HG03342 (cell line): Measurements from ENCODE around the gene GPRASP1.
A peak's percentile ranks its signal among the peaks of the same experiment; 100 is the strongest.
"Not testable (repeated sequence)": the region's sequence is repeated elsewhere in the genome, so short reads cannot be mapped to it uniquely, and the experiment has no call there.

Experiments used
- ATAC-seq: cut with Tn5 transposase; IDR thresholded peaks from one replicate; pipeline ENCODE4 v1.9.1; 2021; ENCODE audit warnings: mild to moderate bottlenecking, moderate library complexity; ENCODE audit not compliant: unreplicated experiment

Gene GPRASP1, protein sequence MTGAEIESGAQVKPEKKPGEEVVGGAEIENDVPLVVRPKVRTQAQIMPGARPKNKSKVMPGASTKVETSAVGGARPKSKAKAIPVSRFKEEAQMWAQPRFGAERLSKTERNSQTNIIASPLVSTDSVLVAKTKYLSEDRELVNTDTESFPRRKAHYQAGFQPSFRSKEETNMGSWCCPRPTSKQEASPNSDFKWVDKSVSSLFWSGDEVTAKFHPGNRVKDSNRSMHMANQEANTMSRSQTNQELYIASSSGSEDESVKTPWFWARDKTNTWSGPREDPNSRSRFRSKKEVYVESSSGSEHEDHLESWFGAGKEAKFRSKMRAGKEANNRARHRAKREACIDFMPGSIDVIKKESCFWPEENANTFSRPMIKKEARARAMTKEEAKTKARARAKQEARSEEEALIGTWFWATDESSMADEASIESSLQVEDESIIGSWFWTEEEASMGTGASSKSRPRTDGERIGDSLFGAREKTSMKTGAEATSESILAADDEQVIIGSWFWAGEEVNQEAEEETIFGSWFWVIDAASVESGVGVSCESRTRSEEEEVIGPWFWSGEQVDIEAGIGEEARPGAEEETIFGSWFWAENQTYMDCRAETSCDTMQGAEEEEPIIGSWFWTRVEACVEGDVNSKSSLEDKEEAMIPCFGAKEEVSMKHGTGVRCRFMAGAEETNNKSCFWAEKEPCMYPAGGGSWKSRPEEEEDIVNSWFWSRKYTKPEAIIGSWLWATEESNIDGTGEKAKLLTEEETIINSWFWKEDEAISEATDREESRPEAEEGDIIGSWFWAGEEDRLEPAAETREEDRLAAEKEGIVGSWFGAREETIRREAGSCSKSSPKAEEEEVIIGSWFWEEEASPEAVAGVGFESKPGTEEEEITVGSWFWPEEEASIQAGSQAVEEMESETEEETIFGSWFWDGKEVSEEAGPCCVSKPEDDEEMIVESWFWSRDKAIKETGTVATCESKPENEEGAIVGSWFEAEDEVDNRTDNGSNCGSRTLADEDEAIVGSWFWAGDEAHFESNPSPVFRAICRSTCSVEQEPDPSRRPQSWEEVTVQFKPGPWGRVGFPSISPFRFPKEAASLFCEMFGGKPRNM (N-terminal part only)

DNA sequence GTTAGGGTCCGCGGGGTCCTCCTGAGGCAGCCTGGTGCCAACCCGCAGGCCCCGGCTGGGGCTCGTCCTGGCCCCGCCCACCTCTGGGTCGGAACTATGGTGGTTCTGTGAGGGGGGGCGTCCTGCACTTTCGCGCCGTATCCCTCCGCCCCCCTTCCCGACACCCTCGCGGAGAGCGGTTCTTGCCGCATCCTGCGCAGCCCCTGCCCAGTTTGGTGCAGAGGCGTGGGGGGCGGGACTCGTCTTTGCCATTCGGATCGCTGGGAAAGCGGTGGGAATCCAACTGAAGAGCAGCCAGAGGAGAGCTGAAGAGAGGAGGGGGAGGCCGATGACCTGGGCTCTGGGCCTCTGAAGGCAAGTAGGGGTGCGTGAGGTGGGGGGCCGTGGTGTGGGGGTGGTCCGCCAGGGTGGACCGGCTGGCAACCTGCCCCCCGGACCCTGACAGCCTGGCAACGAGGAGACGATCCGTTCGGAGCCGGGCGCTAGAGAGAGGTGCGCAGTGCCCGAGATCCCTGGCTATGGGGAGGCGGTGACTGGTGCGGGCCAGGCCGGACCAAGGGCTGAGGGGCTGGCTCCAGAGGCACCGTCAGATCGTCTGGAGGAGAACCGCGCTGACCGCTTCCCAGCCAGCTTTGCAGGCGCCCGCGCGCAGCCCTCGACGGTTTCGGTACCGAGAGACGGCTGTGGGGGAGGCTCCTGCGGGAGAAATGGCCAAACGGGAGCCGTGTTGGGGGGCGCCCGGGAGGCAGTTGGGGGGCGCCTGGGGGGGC, at the start of gene GPRASP1:
Gene GPRASP1, plus strand, starts transcription at position 242 of the 770 bp plus-strand sequence. CDS start 2,431 bp downstream, outside the sequence.
- ATAC-seq, result peak; percentile 22

DNA sequence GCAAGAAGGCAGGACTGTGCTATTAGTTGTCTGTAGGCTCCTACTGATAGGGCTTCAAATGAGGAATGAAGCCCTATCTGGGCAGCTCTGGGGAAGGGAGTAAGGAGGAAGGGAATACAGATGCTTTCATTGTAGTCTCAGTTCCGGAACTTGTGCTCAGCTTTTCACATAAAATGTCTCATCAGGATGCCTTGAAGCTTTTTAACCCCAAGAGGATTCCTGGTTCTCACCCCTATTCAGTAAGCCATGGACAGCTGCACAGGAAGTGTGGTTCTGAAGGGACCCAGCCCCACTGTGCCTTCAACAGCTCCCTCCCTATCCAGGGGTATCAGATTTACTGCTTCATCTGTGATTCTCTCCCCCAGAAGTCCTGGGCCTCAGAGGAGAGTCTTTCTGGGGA, 47.0 kb upstream of the GPRASP1 start:
- no peak for ATAC-seq

DNA sequence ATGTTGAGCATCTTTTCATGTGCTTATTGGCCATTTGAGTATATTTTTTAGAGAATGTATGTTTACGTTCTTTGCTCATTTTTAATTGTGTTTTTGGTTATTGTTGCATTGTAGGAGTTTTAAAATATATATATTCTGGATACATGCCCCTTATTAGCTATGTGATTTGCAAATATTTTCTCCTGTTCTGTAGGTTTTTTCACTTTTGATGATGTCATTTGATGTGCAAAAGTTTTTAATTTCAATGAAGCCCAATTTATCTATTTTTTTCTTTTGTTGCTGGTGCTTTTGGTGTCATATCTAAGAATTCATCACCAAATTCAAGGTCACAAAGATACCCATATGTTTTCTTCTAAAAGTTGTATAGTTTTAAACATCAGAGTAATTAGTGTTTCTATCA, 45.2 kb upstream of the GPRASP1 start:
- no peak for ATAC-seq

DNA sequence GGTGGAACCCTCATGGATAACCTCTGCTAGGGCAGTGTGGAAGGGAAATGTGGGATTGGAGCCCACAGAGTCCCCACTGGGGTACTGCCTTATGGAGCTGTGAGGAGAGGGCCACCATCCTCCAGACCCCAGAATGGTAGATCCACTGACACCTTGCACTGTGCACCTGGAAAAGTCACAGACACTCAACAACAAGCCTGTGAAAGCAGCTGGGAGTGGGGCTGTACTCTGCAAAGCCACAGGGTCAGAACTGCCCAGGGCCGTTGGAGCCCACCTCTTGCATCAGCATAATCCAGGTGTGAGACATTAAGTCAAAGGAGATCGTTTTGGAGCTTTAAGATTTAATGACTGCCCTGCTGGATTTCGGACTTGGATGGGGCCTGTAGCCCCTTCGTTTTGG, 40.4 kb upstream of the GPRASP1 start:
- ATAC-seq, result no peak

DNA sequence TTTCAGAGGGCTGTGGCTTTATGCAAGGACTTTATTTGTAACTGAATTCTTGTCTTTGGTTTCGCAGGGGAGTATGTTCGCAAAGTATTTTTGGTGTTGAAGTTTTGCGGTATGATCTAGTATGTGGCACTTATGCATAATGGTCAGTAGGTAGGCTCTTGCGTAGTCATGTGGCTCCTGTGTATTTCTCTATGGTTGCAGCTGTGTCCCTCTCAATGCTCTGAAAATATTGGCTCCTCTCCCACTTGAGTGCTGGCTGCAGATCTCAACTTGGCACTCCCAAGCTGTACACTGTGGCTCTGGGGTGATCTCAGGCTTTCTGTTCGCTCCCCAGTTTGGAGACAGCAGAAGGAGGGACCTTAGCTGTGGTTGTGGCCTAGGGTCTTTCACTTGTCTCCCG, 27.2 kb upstream of the GPRASP1 start:
- ATAC-seq, result no peak

DNA sequence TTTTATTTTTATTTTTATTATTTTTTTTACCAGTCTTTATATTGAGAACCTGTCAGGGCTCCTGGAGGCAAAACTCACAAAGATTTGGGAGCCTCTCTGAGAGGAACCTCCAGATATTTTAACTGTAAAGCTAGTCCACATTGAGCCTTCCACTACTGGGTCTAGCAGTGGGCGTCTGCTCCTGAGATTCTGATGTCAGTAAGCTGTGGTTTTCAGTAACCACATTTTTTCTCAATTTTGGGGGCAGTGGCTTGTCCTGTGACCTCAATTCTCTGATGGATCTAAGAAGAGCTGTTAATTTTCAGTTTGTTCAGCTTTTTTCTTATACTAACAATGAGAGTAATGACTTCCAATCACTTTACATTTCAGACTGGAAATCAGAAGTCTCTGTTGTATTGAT, 23.6 kb upstream of the GPRASP1 start:
- no peak for ATAC-seq

DNA sequence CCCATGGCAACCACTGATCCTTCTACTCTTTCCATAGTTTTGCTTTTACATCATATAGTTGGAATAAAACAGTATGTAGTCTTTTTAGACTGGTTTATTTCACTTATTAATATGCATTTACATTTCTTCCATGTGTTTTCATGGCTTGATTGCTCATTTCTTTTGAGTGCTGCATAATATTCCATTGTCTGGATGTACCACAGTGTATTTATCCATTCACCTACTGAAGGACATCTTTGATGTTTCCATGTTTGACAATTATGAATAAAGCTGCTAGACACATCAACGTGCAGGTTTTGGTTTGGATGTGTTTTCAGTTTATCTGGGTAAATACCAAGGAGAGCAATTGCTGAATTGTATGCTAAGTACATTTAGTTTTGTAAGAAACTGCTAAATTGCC, 13.7 kb upstream of the GPRASP1 start:
- no peak for ATAC-seq

DNA sequence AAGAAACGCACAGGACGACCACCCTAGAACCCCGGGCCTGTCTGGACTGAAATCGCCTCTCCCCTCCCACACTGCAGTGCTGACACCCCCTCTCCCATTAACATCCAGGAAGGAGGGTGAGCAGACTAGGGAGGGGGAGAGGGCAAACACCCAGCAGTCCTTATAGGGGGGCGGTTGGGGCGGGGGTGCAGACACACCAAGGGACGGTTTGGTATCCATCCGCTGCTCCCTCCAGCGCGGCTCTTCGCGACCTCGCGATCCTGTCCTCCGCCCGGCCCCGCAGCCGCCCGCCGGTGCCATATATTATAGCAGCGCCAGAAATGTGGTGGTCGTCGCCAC, 411 bp upstream of the GPRASP1 start:
- ATAC-seq, result no peak

DNA sequence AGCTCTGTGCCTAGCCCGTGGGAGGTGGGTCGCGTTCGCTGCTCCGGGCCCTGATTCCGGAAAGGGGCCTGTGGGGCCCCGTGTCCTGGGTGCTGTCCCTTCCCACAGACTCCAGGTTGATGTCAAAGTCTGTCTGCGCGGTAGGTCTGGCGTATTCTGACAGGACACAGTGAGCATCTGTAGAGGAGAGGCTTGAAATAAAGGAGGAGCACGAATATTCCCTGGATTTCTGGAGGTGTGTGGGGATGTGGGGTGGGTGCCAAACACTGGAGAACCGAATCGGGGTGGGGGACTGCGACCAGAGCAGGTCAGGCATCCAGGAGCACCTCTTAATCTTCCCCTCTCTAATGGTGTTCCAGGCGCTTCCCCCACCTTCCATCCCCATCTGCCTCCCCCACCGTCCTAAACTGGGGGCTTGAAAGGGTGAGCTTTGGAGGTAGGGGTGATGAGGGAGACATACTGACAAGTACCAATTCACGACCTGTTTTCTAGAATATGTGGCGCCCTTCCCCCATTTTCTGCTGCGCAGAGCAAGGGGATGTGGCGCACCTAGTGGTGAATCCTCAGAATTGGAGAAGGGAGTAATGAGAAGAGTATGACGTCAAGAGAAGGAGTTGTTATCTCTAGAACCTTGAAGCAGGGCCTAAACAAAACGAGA, 877 bp downstream of the GPRASP1 start:
- peak; percentile 85 for ATAC-seq

DNA sequence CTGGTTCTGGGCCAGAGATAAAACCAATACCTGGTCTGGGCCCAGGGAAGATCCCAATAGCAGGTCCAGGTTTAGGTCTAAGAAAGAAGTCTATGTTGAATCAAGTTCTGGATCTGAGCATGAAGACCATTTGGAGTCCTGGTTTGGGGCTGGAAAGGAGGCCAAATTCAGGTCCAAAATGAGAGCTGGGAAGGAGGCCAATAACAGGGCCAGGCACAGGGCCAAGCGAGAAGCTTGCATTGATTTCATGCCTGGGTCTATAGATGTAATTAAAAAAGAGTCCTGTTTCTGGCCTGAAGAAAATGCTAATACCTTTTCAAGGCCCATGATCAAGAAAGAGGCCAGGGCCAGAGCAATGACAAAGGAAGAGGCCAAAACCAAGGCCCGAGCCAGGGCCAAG, 3.4 kb downstream of the GPRASP1 start:
- no peak for ATAC-seq

DNA sequence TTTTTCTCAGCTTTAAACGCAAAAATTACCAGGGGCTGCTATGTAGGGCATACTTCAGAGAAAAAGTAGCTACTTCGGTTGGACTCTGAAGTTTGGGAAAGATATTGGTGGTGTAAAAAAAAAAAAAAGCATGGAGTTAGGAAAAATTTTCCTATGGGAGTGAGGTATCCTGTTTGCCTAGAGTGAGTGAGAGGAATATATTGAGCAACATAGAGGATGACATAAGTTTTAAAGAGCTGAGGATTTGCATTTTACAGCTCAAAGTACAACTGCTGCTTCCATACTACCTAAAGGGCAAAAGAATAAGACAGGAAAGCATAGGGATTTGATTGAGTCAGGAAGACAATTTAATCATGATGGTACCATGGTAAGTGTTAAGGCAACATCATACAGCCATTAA, 7.3 kb downstream of the GPRASP1 start:
- no peak for ATAC-seq

DNA sequence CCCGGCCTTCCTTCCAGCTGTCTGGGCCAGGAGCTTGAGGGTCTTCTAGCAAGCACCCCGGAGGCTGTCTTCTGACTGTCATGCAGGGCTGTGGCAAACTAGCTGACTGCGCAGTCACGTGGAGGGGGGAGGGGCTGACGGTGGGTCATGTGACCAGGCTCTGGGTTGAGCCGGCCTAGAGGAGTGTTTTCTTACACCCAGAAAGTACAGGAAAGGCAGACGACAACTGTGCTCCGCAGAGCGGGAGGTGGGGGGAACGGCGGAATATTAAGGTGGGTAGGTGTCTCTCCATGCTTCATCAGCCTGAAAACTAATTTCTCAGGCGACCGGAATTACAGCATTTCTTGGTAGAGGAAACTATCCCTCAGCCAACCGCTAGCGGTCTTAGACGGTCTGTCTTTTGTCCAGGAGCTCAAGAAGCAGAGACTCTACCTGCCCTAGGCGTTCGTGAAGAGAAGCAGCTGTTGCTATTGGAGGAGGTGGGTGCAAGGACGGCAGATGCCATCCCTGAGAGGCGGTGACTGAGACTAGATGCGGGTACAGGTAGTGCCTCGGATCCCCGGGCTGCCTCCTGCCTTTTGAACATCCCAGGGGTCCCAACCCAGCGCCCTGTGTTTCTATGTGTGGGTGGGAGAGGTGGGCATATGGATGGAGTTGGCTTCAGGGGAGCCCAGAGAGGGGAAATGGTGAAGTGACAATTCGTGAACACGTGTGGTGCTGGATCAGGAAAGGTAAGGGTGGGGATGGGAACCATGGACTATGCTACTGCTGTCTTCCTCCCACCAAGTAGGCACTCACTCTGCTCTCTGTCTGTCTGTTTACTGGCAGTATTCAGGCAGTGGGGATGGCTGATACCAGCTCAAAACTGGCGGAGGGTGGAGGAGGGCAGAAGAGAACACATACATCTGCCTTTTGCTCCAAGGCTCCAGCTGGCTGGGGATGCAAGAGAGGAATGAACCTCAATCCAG, 8.8 kb downstream of the GPRASP1 start:
- ATAC-seq, result peak; percentile 98

DNA sequence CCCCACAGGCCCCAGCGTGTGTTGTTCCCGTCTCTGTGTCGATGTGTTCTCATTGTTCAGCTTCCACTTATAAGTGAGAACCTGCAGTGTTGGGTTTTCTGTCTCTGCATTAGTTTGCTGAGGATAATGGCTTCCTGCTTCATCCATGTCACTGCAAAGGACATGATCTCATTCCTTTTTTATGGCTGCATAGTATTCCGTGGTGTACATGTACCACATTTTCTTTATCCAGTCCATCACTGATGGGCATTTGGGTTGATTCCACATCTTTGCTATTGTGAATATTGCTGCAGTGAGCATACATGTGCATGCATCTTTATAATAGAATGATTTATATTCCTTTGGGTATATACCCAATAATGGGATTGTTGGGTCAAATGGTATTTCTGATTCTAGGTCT, 12.5 kb downstream of the GPRASP1 start:
- ATAC-seq, result not testable (repeated sequence)

DNA sequence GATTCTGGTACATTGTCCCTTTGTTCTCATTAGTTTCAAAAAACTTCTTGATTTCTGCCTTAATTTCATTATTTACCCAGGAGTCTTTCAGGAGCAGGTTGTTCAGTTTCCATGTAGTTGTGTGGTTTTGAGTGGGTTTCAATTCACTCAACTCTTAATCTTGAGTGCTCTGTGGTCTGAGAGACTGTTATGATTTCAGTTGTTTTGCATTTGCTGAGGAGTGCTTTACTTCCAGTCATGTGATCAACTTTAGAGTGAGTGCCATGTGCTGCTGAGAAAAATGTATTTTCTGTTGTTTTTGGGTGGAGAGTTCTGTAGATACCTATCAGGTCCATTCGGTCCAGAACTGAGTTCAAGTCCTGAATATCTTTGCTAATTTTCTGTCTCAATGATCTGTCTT, 15.8 kb downstream of the GPRASP1 start:
- not testable (repeated sequence) for ATAC-seq

DNA sequence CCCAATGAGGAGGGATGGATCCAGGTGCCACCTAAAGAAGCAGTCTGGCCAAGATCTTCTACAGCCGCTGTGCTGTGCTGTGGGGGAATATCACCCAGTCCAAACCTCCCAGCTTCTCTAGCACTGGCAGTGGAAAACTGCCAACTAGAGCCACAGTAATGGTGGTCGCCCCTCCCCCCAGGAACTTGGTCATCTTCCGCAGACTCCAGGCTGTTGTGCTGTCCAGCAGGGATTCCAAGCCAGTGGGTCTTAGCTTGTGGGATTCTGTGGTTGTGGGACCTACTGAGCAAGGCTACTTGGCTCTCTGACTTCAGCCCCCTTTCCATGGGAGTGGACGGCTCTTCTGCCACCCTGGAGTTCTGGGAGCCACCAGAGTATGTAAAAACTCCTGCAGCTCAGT, 18.2 kb downstream of the GPRASP1 start:
- no peak for ATAC-seq

DNA sequence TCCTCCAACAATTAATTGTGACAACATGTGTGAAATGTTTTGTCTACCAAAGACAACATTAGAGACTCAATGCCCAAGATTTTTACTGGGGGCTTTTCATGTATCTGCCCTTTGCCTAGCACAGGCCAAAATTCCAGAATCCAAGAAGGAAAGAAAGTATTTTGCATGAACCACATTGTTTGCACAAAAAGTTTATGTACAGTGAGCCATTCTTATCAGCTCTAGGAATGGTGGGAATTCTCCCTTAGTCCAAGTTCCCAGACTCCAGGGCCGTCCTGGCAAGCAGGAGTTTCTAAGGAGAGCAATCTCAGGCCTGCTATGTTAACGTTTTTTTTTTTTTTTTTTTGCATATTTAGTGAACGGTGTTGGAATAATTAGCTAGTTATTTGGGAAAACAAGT, 21.6 kb downstream of the GPRASP1 start:
- no peak for ATAC-seq

DNA sequence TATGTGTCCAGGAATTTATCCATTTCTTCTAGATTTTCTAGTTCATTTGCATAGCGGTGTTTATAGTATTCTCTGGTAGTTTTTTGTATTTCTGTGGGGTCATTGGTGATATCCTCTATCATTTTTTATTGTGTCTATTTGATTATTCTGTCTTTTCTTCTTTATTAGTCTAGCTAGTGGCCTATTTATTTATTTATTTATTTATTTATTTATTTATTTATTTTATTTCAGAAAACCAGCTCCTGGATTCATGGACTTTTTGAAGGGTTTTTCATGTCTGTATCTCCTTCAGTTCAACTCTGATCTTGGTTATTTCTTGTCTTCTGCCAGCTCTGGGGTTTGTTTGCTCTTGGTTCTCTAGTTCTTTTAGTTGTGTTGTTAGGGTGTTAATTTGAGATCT, 26.2 kb downstream of the GPRASP1 start:
- not testable (repeated sequence) for ATAC-seq

DNA sequence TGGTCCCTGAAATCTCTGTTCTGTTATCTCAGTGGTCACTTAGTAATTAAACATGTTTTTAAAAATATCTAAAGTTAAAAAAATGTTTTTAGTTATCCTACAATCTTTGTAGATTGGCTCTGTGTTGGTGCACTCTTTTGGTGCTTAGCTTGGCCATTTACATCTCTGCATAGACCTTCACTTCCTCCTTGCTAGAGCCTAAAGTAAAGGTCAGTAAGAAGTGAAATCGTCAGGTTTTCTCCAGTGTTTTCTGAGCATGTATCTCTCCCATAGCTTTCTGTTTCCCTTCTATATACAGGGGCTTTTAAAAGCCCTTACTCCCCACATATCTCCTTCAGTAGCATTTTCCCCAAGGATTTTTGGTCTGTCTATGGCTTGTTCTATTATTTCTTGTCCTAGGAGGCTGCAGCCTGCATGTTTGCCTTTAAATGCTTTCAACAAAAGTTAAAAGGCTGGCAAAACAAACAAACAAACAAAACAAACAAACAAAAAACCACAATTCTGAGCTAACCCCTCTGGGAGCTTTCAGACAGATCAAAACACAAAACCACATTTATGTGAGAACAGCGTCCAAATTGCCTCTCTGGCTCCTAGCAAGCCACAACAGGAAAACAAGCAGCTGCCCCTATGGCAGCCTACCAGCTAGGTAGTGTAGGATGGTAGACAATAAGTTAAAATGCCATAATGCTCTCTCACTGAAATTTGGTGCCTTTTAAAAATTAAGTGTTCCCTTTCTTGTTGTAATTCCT, 33.7 kb downstream of the GPRASP1 start:
- ATAC-seq, result no peak

DNA sequence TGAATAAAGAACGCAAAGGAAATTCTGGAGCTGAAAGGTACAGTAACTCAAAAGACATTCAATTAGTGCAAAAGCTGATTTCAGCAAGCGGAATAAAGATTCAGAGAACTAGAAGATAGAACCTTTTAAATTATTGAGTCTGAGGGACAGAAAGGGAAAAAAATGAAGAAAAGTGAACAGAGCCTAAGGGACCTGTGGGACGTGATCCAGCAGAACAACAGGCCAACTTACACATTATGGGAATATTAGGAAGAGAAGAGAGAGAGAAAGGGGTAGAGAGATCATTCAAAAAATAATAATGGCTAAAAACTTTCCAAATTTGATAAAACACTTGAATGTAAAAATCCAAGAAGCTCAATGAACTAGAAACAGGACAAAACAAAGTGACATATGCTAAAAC, 43.5 kb downstream of the GPRASP1 start:
- no peak for ATAC-seq
